Endometrial microvascular endothelial cells (primary cell): ENCODE measurements around the gene TMC4. TPM values are rescaled to one million over a fixed set of nuclear protein-coding genes. Genes with fewer than 3 reads are reported as not detected.
"Not testable (repeated sequence)": the region's sequence is repeated elsewhere in the genome, so short reads cannot be mapped to it uniquely, and the experiment has no call there.

Experiments used
- in situ Hi-C: cut with HindIII; loops from 2 replicates; pipeline ENCODE4 v1.10.0; 2017; ENCODE audit warnings: low sequenced_read_pairs, low pct_unique_long_range_greater_than_20kb; ENCODE audit errors: inconsistent ontology term
- total RNA-seq: library from RNA; depleted of rRNA; stranded (reverse); fragments of >200 nt; gene quantifications from one replicate; pipeline ENCODE4 v1.2.3, GENCODE V29; 2015; ENCODE audit errors: inconsistent ontology term

TMC4 gene, protein sequence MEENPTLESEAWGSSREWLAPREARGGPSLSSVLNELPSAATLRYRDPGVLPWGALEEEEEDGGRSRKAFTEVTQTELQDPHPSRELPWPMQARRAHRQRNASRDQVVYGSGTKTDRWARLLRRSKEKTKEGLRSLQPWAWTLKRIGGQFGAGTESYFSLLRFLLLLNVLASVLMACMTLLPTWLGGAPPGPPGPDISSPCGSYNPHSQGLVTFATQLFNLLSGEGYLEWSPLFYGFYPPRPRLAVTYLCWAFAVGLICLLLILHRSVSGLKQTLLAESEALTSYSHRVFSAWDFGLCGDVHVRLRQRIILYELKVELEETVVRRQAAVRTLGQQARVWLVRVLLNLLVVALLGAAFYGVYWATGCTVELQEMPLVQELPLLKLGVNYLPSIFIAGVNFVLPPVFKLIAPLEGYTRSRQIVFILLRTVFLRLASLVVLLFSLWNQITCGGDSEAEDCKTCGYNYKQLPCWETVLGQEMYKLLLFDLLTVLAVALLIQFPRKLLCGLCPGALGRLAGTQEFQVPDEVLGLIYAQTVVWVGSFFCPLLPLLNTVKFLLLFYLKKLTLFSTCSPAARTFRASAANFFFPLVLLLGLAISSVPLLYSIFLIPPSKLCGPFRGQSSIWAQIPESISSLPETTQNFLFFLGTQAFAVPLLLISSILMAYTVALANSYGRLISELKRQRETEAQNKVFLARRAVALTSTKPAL
- not detected for total RNA-seq

DNA sequence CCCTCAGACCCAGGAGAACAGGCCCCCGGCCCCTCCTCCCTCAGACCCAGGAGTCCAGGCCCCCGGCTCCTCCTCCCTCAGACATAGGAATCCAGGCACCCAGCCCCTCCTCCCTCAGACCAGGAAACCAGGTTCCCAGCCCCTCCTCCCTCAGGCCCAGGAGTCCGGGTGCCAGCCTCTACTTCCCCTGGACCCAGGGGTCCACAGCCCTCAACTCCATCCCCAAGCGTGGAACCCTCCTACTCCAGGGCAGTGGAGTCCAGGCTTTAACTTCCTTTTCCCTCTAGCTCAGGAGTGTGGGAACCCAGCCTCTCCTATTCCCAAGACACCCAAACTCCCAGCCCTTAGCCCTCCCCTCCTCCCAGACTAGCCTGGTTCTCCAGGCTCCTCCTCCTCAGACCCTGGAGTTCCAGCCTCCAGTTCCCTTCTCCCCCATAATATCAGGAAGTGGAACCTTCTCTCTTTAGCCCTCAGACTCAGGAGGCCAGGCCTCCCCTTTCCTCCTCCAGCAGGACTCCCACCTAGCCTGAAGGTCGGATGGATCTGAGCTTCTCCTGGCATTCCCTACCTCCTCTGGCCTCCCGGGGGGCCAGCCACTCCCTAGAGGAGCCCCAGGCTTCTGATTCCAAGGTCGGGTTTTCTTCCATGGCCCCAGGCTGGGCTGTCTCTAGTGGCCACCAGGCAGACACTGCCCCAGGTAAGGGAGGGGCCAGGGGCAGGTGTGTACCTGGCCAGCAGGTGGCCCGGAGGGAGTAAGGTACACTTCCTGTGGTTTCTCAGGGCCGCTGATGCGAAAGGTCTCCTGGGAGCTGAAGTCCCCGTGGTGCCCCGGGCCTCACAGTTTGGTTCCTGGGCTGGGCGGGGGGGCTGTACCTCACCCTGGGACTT, at the start of gene TMC4:
Gene TMC4 (minus strand): TSS at position 690 of the 888 bp plus-strand sequence. CDS start 43 bp downstream, at position 647.
- in situ Hi-C loops: no loop called here

DNA sequence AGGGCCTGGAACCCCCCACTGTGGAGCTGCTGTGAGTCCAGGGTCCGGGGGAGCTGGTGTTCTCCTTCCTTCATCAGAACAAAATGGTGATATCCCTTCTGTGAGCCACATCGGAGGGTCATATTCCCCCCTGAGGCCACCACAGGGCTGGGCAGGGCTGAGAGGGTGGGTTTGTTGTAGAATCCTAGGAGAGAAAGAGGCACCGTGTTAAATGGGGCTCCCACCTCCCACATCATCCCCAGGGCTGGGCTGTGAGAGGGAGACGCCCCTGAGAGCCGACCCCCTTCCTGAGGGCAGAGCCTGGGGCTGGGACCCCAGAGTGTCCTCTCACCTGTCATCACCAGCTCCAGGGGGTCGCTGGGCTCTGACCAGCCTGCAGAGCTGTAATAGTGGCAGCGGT, 49.0 kb upstream of the TMC4 start:
- in situ Hi-C loops: not testable (repeated sequence)

- in situ Hi-C loops: not testable (repeated sequence)
These were observed 46.7 kb upstream of the TMC4 start for GRCh38 chr19:54219702-54220101.

- in situ Hi-C loops: no loop called here
These were observed 46.2 kb upstream of the TMC4 start for GRCh38 chr19:54218960-54219661.

DNA sequence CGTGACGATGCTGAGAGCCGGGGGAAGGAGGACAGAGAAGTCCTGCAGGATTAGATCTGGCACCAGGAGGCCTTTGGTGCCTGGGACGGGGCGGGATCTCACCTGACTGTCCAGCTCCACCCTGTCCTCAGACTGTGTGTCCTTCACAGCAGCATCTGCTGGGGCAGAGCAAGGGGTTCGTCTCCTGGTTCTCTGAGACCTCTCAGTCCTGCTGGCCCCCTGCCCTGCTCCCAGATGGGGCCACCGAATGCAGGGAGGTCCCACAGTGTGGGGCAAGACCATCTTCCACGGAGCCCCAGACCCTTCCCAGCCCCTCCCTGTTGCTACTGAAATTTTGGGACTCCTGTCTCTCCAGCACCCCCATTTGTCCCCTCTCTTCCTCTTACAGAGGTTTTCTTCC, 45.3 kb upstream of the TMC4 start:
- in situ Hi-C loops: no loop called here

DNA sequence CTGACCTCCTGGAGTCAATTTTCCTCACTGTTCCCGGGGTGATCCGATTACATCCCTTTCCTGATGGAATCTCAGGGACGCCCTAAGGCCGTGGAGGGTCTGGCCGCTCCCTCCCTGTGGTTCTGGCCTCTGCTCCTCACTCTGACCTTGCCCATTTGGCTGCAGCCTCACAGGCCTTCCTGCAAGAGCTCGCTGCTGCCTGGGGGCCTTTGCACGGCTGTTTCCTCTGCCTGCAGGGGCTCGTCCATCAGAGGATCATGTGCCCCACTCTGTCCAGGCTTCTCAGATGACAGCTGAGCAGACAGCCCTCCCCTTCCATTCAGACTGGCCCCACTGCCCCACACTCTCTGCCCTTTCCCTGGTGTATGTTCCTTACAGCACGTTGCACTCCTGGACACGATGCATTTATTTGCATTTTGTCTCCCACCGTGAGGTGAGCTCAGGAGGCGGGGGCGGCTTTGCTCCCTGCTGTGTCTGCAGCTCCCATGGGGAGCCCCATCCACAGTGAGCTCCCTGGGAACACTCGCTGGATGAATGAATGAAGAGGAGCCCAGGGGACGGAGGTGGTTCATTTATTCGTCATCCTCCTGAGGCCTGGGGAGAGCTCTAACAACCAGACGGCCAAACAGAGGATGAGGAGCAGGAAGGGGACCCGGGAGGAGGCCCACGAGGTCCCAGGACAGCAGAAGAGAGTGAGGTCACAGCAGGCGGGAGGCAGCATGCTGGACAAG, 44.7 kb upstream of the TMC4 start:
- in situ Hi-C loops: not testable (repeated sequence)

DNA sequence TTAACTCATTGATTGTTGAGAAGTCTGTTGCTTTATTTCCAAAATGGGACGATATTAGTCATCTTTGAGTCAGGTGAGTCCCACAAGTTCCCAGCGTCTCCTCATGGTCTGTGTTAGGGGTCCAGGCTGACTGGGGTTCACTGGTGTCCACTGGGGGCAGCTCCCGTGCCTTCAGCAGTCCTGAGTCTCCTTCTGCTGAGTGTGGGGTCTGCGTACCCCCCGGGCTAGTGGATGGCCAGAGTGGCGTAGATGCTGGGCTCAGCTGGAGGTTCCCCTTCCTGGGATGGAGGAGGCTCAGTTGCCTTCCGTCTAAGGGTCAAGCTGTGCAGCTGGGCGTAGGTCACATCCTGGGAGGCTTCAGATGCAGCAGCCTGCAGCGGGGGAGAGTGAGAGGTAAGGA, 43.9 kb upstream of the TMC4 start:
- in situ Hi-C loops: no loop called here

DNA sequence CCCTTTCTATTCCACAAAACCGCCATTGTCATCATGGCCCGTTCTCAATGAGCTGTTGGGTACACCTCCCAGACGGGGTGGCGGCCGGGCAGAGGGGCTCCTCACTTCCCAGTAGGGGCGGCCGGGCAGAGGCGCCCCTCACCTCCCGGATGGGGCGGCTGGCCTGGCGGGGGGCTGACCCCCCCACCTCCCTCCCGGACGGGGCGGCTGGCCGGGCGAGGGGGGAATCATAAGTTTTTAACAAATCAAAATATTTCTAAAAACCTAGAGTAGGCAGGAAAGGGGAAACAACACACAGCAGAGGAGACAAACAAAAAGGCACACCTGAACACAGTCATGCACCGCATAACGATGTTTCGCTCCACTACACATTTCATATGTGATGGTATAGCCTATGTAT, 41.8 kb upstream of the TMC4 start:
- in situ Hi-C loops: not testable (repeated sequence)

DNA sequence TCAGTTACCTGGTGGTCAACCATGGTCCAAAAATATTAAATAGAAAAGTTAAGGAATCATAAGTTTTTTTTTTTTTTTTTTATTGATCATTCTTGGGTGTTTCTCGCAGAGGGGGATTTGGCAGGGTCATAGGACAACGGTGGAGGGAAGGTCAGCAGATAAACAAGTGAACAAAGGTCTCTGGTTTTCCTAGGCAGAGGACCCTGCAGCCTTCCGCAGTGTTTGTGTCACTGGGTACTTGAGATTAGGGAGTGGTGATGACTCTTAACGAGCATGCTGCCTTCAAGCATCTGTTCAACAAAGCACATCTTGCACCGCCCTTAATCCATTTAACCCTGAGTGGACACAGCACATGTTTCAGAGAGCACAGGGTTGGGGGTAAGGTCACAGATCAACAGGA, 41.3 kb upstream of the TMC4 start:
- in situ Hi-C loops: not testable (repeated sequence)

DNA sequence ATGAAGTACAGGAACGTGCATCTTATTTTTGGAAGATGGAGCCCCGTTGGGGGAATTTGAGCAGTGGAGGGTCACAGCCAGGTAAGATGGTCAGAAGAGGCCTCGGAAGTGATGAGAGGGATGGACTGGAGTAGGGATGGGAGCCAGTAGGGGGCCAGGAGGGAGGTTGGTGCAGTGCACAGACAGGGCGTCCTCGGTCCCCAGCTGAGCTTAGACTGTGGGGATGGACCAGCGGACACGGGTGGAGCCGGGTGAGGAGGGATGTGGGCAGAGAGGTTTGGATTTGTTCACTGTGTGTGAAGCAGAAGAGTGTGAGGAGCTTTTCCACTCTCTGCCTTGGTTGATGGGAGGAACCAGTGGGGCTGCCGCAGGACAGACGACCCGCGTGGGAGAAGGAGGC, 38.3 kb upstream of the TMC4 start:
- in situ Hi-C loops: no loop called here

DNA sequence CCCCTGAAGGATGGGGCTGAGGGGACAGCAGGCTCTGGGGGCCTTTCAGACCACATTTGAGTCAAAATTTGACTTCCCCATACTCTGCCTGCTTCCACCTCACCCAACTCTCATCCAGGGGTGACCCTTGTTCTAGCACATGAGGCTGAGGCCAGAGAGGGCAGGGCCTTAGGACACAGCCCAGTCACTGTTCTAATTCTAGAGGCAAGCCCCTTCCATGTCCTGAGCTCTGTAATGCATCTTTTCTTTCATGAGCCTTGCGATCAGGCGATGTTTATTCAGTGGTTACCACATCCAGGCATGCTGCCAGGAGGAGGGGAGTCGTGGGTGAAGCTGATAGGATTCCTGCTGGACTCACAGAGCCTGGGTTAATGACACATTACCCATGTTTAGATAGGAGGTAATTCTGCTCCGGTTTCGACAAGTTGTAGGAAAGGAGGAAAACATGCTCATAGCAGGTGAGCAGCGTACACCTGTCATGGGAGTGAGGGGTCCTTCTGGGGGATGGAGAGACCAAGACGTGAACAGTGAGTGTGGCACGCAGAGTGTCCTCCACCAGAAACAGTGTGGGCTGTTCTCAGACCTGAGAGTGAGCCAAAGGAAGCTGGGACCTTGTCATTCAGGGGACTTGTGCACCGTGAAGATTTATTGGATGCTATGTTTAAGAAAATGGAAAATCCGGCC, 37.0 kb upstream of the TMC4 start:
- in situ Hi-C loops: no loop called here

GRCh38 chr19:54209058-54209810, 36.3 kb upstream of the TMC4 start:
- in situ Hi-C loops: no loop called here

GRCh38 chr19:54208784-54209057, 35.8 kb upstream of the TMC4 start:
- in situ Hi-C loops: no loop called here

GRCh38 chr19:54207983-54208783, 35.2 kb upstream of the TMC4 start:
- in situ Hi-C loops: no loop called here

- in situ Hi-C loops: no loop called here
These were observed 34.7 kb upstream of the TMC4 start for GRCh38 chr19:54207676-54207982.

DNA sequence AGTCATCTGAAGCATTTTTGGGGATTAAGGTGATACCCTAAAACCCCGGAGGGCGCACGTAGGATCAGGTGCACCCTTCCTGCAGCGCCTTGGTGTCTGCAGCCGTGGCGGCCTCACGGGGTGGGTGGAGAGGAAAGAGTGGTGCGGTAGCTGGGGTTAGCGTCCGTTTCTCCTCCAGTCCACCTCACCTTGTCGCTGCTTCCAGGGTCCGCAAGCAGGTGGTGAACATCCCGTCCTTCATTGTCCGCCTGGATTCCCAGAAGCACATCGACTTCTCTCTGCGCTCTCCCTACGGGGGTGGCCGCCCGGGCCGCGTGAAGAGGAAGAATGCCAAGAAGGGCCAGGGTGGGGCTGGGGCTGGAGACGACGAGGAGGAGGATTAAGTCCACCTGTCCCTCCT, 34.2 kb upstream of the TMC4 start:
- in situ Hi-C loops: not testable (repeated sequence)

- in situ Hi-C loops: no loop called here
These were observed 33.8 kb upstream of the TMC4 start for GRCh38 chr19:54206831-54207177.
